ENCODE data around the gene IL36B.

The IL36B gene

GRCh38 chr2:113039719-113040118 lies 12.9 kb downstream of the IL36B start:
- no peaks in the 10 kb centered on the region for H3K9me2 ChIP-seq (replicated peaks; ENCODE audit: control insufficient read depth, low read length)
- H3K4me2 ChIP-seq (ENCODE audit: low read length): no peak overlapping the region
- no peaks in the 10 kb centered on the region for H3K36me3 ChIP-seq (ENCODE audit: control insufficient read depth, low read length)
- H3K9me3 ChIP-seq (ENCODE audit: control insufficient read depth, insufficient read depth, low read length): no peaks in the 10 kb centered on the region
- no peaks in the 10 kb centered on the region for H4K20me1 ChIP-seq (ENCODE audit: control insufficient read depth, insufficient read depth, low read depth, low read length)
- H3K79me2 ChIP-seq (ENCODE audit: control insufficient read depth, low read length): no peaks in the 10 kb centered on the region
- H3K4me1 ChIP-seq (ENCODE audit: control insufficient read depth, low read length): no peaks in the 10 kb centered on the region
- no peak overlapping the region for H3K4me3 ChIP-seq (ENCODE audit: low read length)
- no peak for TF ChIP-seq EZH2phosphoT487 (IDR thresholded peaks at IDR 0.05; ENCODE audit: borderline replicate concordance, low read length)
- TF ChIP-seq, protein P1, sequence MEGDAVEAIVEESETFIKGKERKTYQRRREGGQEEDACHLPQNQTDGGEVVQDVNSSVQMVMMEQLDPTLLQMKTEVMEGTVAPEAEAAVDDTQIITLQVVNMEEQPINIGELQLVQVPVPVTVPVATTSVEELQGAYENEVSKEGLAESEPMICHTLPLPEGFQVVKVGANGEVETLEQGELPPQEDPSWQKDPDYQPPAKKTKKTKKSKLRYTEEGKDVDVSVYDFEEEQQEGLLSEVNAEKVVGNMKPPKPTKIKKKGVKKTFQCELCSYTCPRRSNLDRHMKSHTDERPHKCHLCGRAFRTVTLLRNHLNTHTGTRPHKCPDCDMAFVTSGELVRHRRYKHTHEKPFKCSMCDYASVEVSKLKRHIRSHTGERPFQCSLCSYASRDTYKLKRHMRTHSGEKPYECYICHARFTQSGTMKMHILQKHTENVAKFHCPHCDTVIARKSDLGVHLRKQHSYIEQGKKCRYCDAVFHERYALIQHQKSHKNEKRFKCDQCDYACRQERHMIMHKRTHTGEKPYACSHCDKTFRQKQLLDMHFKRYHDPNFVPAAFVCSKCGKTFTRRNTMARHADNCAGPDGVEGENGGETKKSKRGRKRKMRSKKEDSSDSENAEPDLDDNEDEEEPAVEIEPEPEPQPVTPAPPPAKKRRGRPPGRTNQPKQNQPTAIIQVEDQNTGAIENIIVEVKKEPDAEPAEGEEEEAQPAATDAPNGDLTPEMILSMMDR (IDR thresholded peaks at IDR 0.05; ENCODE audit: low read depth, low read length, poor library complexity, severe bottlenecking): no peak
- H3F3A ChIP-seq (ENCODE audit: control insufficient read depth, insufficient read depth): no peaks in the 10 kb centered on the region
- peaks cover 4% of the 10 kb centered on the region; the same call in 1 of the 2 replicates for H3K27me3 ChIP-seq (ENCODE audit: control insufficient read depth, low read length)
- H3K27ac ChIP-seq (ENCODE audit: low read depth, low read length): no peak overlapping the region

DNA sequence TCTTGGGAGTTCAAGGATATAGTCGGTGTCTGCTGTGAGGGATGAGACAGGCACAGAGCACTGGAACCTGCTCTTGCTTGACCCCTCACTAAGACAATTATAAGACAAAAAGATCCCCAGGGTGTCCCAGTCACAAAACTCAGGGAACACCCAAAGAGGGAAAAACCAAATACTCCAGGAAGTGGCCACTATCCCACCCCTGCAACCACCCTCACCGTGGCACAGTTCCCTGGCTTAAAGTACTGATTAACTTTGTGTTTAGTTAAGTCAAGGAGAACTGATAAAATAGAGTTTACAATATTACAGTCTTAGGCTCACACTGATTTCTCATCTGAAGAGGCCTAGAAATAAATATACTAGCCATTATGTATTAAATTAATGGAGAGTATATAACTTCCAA lies 13.5 kb downstream of the IL36B start:
- Histone ChIP-seq H3K27me3 (ENCODE audit: control insufficient read depth, low read length) (peaks cover 4% of the 10 kb centered on the region; the same call in 1 of the 2 replicates), H3K9me3 (ENCODE audit: control insufficient read depth, insufficient read depth, low read length) (no peaks in the 10 kb centered on the region), H3K79me2 (ENCODE audit: control insufficient read depth, low read length) (no peaks in the 10 kb centered on the region), H4K20me1 (ENCODE audit: control insufficient read depth, insufficient read depth, low read depth, low read length) (no peaks in the 10 kb centered on the region), H3K9me2 (replicated peaks; ENCODE audit: control insufficient read depth, low read length) (no peaks in the 10 kb centered on the region), H3K4me3 (ENCODE audit: low read length) (no peak overlapping the region), H3F3A (ENCODE audit: control insufficient read depth, insufficient read depth) (no peaks in the 10 kb centered on the region), H3K27ac (ENCODE audit: low read depth, low read length) (no peak overlapping the region), H3K36me3 (ENCODE audit: control insufficient read depth, low read length) (no peaks in the 10 kb centered on the region), H3K4me1 (ENCODE audit: control insufficient read depth, low read length) (no peaks in the 10 kb centered on the region), H3K4me2 (ENCODE audit: low read length) (no peak overlapping the region)
- no peak for TF ChIP-seq EZH2phosphoT487 (IDR thresholded peaks at IDR 0.05; ENCODE audit: borderline replicate concordance, low read length)
- TF ChIP-seq, protein P1 (IDR thresholded peaks at IDR 0.05; ENCODE audit: low read depth, low read length, poor library complexity, severe bottlenecking): no peak

DNA sequence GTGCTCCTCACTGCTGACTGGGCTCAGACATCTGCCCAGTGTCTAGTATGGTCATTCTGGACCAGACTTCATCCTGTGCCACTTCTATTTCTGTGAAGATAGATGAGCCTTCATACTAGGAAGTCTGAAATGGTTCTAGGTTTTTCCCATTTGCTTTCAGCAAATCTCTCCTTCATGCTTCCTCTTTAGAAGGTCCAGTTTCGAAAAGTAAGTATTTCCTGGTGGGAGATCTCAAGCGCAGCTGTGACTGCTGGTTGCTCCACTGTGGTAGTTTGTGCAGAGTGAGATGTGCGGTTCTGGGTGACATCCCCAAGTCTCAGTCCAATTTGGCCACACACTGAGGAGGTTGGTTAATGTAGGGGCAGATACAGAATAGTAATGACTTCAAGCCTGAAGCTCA lies 14.4 kb downstream of the IL36B start:
- H3K79me2 ChIP-seq (ENCODE audit: control insufficient read depth, low read length): no peaks in the 10 kb centered on the region
- H3K4me3 ChIP-seq (ENCODE audit: low read length): no peak overlapping the region
- peaks cover 4% of the 10 kb centered on the region; the same call in 1 of the 2 replicates for H3K27me3 ChIP-seq (ENCODE audit: control insufficient read depth, low read length)
- no peaks in the 10 kb centered on the region for H3K4me1 ChIP-seq (ENCODE audit: control insufficient read depth, low read length)
- no peak overlapping the region for H3K4me2 ChIP-seq (ENCODE audit: low read length)
- no peak overlapping the region for H3K27ac ChIP-seq (ENCODE audit: low read depth, low read length)
- TF ChIP-seq, protein P1 (IDR thresholded peaks at IDR 0.05; ENCODE audit: low read depth, low read length, poor library complexity, severe bottlenecking): no peak
- no peak for TF ChIP-seq EZH2phosphoT487 (IDR thresholded peaks at IDR 0.05; ENCODE audit: borderline replicate concordance, low read length)
- no peaks in the 10 kb centered on the region for H3F3A ChIP-seq (ENCODE audit: control insufficient read depth, insufficient read depth)
- H3K9me3 ChIP-seq (ENCODE audit: control insufficient read depth, insufficient read depth, low read length): no peaks in the 10 kb centered on the region
- H3K9me2 ChIP-seq (replicated peaks; ENCODE audit: control insufficient read depth, low read length): no peaks in the 10 kb centered on the region
- no peaks in the 10 kb centered on the region for H3K36me3 ChIP-seq (ENCODE audit: control insufficient read depth, low read length)
- no peaks in the 10 kb centered on the region for H4K20me1 ChIP-seq (ENCODE audit: control insufficient read depth, insufficient read depth, low read depth, low read length)

Measured in DOHH2 (cell line).